ENCODE data around the gene MRPL24. TPM values are rescaled to one million over a fixed set of nuclear protein-coding genes. Genes with fewer than 3 reads are reported as not detected.

MRPL24 gene
- total RNA-seq, 1 donor from 2014 or later: 92.1 TPM

DNA sequence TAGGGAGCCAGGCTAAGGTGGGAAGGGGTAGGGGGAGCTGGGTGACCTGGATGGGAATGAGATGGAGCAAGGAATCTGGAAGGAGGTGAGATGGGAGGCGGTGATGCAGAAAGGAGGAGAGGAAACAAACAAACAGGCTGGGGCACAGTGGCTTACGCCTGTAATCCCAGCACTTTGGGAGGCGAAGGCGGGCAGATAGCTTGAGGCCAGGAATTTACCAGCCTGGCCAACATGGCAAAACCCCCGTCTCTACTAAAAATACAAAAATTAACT lies 46.3 kb downstream of the MRPL24 start:
- Histone ChIP-seq H3K4me3 (no peak overlapping the region), H3K9me3 (replicated peaks) (no peaks in the 10 kb centered on the region), H3K27me3 (ENCODE audit: low read depth) (peaks cover 92% of the 10 kb centered on the region), H3K27ac (replicated peaks) (no peak overlapping the region), H3K36me3 (no peaks in the 10 kb centered on the region), H3K4me1 (peaks cover 14% of the 10 kb centered on the region)
- DNase-seq: no peak
- intact Hi-C loops (cut with micrococcal nuclease): no loop called here
- no peak for TF ChIP-seq CTCF (IDR thresholded peaks at IDR 0.05; ENCODE audit: borderline replicate concordance)

- no peaks in the 10 kb centered on the region for H3K36me3 ChIP-seq
- intact Hi-C loops (cut with micrococcal nuclease): no loop called here
- peaks cover 19% of the 10 kb centered on the region for H3K4me1 ChIP-seq
- no peak for TF ChIP-seq CTCF (IDR thresholded peaks at IDR 0.05; ENCODE audit: borderline replicate concordance)
- H3K9me3 ChIP-seq (replicated peaks): no peaks in the 10 kb centered on the region
- H3K27ac ChIP-seq (replicated peaks): no peak overlapping the region
- DNase-seq: no peak
- H3K4me3 ChIP-seq: no peak overlapping the region
- H3K27me3 ChIP-seq (ENCODE audit: low read depth): peaks cover 92% of the 10 kb centered on the region
Measured at GRCh38 chr1:156693848-156694689, 46.8 kb downstream of the MRPL24 start.

- DNase-seq: no peak
- no peak for TF ChIP-seq CTCF (IDR thresholded peaks at IDR 0.05; ENCODE audit: borderline replicate concordance)
- Histone ChIP-seq H3K4me1 (peaks cover 19% of the 10 kb centered on the region), H3K36me3 (no peaks in the 10 kb centered on the region), H3K27me3 (ENCODE audit: low read depth) (peaks cover 93% of the 10 kb centered on the region), H3K4me3 (no peak overlapping the region), H3K27ac (replicated peaks) (no peak overlapping the region), H3K9me3 (replicated peaks) (no peaks in the 10 kb centered on the region)
- intact Hi-C loops (cut with micrococcal nuclease): no loop called here
Measured at GRCh38 chr1:156692925-156693847, 47.7 kb downstream of the MRPL24 start.

DNA sequence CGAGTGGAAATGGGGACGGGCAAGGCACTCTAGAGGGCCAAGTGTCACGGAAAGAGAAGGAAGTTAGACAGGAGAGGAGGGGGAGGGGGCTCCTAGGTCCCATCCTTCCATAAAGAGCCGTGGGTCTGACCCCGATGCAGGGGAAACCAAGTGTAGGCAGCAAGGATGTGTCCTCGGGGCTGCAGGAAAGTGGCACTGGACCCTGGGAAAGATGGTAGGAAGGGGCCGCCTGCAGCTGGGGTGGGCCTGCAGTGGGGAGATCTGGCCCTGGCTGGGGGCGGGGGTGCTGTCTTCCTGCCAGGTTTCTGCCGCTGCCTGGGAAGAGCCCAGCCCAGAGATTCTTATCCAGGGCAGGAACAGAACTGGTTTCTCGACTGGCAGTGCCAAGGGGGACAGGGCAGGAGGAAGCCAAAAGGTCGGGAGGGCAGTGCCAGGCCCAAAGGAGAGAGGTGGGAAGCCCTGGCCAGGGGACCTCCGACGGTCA lies 48.4 kb downstream of the MRPL24 start:
- Histone ChIP-seq H3K27ac (replicated peaks) (no peak overlapping the region), H3K4me1 (peaks cover 19% of the 10 kb centered on the region), H3K4me3 (no peak overlapping the region), H3K36me3 (no peaks in the 10 kb centered on the region), H3K27me3 (ENCODE audit: low read depth) (peaks cover 93% of the 10 kb centered on the region), H3K9me3 (replicated peaks) (no peaks in the 10 kb centered on the region)
- TF ChIP-seq CTCF (IDR thresholded peaks at IDR 0.05; ENCODE audit: borderline replicate concordance): no peak
- intact Hi-C loops (cut with micrococcal nuclease): no loop called here
- DNase-seq: no peak

- Histone ChIP-seq H3K4me1 (peaks cover 19% of the 10 kb centered on the region), H3K27me3 (ENCODE audit: low read depth) (peaks cover 93% of the 10 kb centered on the region), H3K36me3 (no peaks in the 10 kb centered on the region), H3K9me3 (replicated peaks) (no peaks in the 10 kb centered on the region), H3K4me3 (no peak overlapping the region), H3K27ac (replicated peaks) (no peak overlapping the region)
- intact Hi-C loops (cut with micrococcal nuclease): no loop called here
- DNase-seq: no peak
- no peak for TF ChIP-seq CTCF (IDR thresholded peaks at IDR 0.05; ENCODE audit: borderline replicate concordance)
Measured at GRCh38 chr1:156691665-156692440, 49.0 kb downstream of the MRPL24 start.
